Measurements from ENCODE around the gene SPINK1. TPM values are rescaled to one million over a fixed set of nuclear protein-coding genes. Genes with fewer than 3 reads are reported as not detected.

Gene SPINK1
- total RNA-seq, 4 donors from 2014 or later, result 1.2 to 52.2 (median 1.5) TPM; not detected in 1

Other genes with a start within 250 kb of the SPINK1 start
- gene JAKMIP2, start 48.9 kb downstream of the SPINK1 start, total RNA-seq, result under 1 TPM in 3 of 4 donors, not detected in 1; 0.23 to 0.34 (median 0.23) TPM
- gene SCGB3A2, start 47.0 kb upstream of the SPINK1 start, total RNA-seq, result not detected
- gene C5orf46, start 74.9 kb upstream of the SPINK1 start, total RNA-seq, result 100 to 1,000 TPM in 2 of 4 donors, 10 to 100 TPM in 2; 45.6 to 201 (median 139) TPM
- 100 to 1,000 TPM; 307 to 664 (median 393) TPM for gene SPINK5, start 232.3 kb upstream of the SPINK1 start, total RNA-seq

Measured in lower leg skin (tissue), 4 donors.